Testis (tissue), 3 donors: Measurements from ENCODE around the gene SSNA1. TPM values are rescaled to one million over a fixed set of nuclear protein-coding genes. Genes with fewer than 3 reads are reported as not detected.

Source experiments
- DNase-seq: peaks from one replicate; pipeline ENCODE4 v3.0.0-alpha.2; 2019
- H3K27ac ChIP-seq, 2 donors: fragments of 200-600 bp; sonication (generic); one replicate each; pipeline ENCODE4 v1.5.1; 2019
- H3K27me3 ChIP-seq: fragments of 200-600 bp; sonication (generic); one replicate; pipeline ENCODE4 v1.5.1; 2019
- H3K36me3 ChIP-seq: fragments of 200-600 bp; sonication (generic); one replicate; pipeline ENCODE4 v1.5.1; 2017; ENCODE audit warnings: low read depth; ENCODE audit errors: missing control alignments
- H3K4me1 ChIP-seq: fragments of 200-600 bp; sonication (generic); one replicate; pipeline ENCODE4 v1.5.1; 2019
- H3K4me3 ChIP-seq, 2 donors: fragments of 200-600 bp; sonication (generic); one replicate each; pipeline ENCODE4 v1.5.1; 2017 to 2019
- H3K9me3 ChIP-seq: fragments of 200-600 bp; sonication (generic); one replicate; pipeline ENCODE4 v1.5.1; 2017
- POLR2A ChIP-seq: fragments of 450-650 bp; IDR thresholded peaks from one replicate; pipeline ENCODE4 v1.6.1; 2017; ENCODE audit warnings: antibody characterized with exemption, mild to moderate bottlenecking, moderate library complexity
- WGBS, 2 donors: methylation state at CpG; one replicate each; pipeline ENCODE4 v1.1.5; 2018; 5-methylcytosine and 5-hydroxymethylcytosine counted together
- intact Hi-C: fragments of 100-400 bp; cut with DNase I; formaldehyde crosslinking; loops from one replicate; pipeline ENCODE4 v1.15.1; 2023; ENCODE audit warnings: low total_unique reads
- polyA plus RNA-seq: library from polyadenylated mRNA; stranded (reverse); fragments of 350-450 nt; fragmentation: Illumina TruSeq; extraction: RNeasy Lipid Tissue Mini Kit (QIAGEN cat#74804); gene quantifications from one replicate; pipeline ENCODE4 v1.2.3, GENCODE V29; 2014; ENCODE audit warnings: low read depth, low replicate concordance; ENCODE audit not compliant: insufficient read depth
- total RNA-seq, 2 donors: library from RNA; depleted of rRNA; stranded (reverse); fragments of >200 nt; gene quantifications; one replicate each; pipeline ENCODE4 v1.2.3, GENCODE V29; 2016
- TF ChIP-seq, protein P1 (sequence below), 3 experiments: fragments of 450-650 bp in 2 of 3; fragments of 200-600 bp in 1 of 3; sonication (generic) in 1 of 3; IDR thresholded peaks; one replicate each; pipeline ENCODE4 v1.5.1; 2016 to 2019; ENCODE audit warnings: antibody characterized with exemption in 3 of 3, mild to moderate bottlenecking in 2 of 3, moderate library complexity in 1 of 3

Gene SSNA1
- total and polyA plus RNA-seq, 3 donors from 2014 or later, result 134 to 211 (median 137) TPM

- no peak for DNase-seq
- intact Hi-C loops, result no loop called here
Measured at GRCh38 chr9:137187386-137187785, 1.1 kb upstream of the SSNA1 start.

GRCh38 chr9:137188086-137188489, 388 bp upstream of the SSNA1 start:
- H3K4me1 ChIP-seq, result peaks cover 26% of the 10 kb centered on the region
- no peaks in the 10 kb centered on the region for H3K36me3 ChIP-seq
- 0 to 1% methylated on average over 16 to 31 of the region's 31 CpGs for WGBS, 2 donors
- H3K27me3 ChIP-seq, result no peaks in the 10 kb centered on the region
- H3K27ac ChIP-seq, result peak overlapping the region in 1 of 2 donors; percentile 86
- intact Hi-C loops, result no loop called here
- DNase-seq, result no peak
- no peak for TF ChIP-seq POLR2A
- TF ChIP-seq, protein P1, sequence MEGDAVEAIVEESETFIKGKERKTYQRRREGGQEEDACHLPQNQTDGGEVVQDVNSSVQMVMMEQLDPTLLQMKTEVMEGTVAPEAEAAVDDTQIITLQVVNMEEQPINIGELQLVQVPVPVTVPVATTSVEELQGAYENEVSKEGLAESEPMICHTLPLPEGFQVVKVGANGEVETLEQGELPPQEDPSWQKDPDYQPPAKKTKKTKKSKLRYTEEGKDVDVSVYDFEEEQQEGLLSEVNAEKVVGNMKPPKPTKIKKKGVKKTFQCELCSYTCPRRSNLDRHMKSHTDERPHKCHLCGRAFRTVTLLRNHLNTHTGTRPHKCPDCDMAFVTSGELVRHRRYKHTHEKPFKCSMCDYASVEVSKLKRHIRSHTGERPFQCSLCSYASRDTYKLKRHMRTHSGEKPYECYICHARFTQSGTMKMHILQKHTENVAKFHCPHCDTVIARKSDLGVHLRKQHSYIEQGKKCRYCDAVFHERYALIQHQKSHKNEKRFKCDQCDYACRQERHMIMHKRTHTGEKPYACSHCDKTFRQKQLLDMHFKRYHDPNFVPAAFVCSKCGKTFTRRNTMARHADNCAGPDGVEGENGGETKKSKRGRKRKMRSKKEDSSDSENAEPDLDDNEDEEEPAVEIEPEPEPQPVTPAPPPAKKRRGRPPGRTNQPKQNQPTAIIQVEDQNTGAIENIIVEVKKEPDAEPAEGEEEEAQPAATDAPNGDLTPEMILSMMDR (IDR thresholded peaks at IDR 0.05), result no peak
- no peaks in the 10 kb centered on the region for H3K9me3 ChIP-seq
- peak overlapping the region; percentile 96 to 98 for H3K4me3 ChIP-seq

More at GRCh38 chr9:137187386-137187785, 1.1 kb upstream of the SSNA1 start:
- H3K4me1 ChIP-seq, result peaks cover 26% of the 10 kb centered on the region
- H3K9me3 ChIP-seq, result no peaks in the 10 kb centered on the region
- no peak overlapping the region for H3K27ac ChIP-seq
- no peaks in the 10 kb centered on the region for H3K27me3 ChIP-seq
- no peaks in the 10 kb centered on the region for H3K36me3 ChIP-seq
- 52 to 76% methylated on average over 15 of the region's 15 CpGs for WGBS, 2 donors
- H3K4me3 ChIP-seq, result peak overlapping the region; percentile 96 to 98
- TF ChIP-seq, protein P1 (IDR thresholded peaks at IDR 0.05), result no peak
- no peak for TF ChIP-seq POLR2A

DNA sequence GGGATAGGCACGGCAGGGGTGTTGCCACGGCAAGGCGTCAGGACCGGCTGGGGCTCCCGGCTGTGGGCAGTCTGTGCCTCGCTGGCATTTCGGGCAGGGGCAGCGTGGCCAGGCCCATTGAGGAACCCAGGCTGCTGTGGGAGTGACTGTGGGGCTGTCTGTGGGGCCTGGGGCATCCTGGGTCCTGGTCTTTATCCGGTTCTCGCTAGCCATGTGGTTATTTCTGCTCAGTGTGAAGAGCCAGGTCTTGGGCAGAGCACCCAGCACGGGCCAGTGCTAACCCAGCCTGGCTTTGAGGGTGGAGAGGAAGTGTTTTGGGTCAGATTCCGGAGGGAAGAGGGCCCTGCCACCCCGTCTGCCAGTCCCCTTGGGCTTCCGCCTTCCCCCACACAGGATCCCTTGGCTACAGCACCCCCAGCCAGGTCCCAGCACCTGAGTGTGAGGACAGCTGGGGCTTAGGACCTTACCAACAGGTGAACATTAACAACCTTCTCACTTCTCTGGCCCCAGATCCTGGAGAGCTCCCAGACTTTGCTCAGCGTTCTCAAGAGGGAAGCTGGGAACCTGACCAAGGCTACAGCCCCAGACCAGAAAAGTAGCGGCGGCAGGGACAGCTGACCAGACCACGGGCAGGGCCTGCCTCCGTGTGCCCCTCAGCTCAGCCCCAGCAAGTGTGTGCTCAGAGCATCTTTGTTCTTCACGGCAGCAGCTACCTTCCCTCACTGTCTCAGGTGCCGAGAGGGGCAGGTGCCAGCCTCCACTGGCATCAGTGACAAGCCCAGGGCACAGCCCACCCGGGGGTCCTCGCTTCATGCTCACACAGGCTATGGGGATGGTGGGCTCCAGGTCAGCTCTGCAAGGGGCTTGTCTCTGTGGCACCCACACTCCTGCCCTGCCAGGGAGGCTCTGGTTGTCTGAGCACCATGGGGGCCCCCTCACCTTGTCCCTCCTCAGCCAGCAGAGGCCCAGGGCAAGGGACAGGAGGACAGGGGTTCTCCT, 1.1 kb downstream of the SSNA1 start:
- intact Hi-C loops, result no loop called here
- no peaks in the 10 kb centered on the region for H3K36me3 ChIP-seq
- DNase-seq, result no peak
- H3K4me1 ChIP-seq, result peaks cover 26% of the 10 kb centered on the region
- no peaks in the 10 kb centered on the region for H3K27me3 ChIP-seq
- TF ChIP-seq, protein P1 (IDR thresholded peaks at IDR 0.05), result no peak
- no peak for TF ChIP-seq POLR2A
- H3K27ac ChIP-seq, result peak overlapping the region; percentile 68 to 86
- no peaks in the 10 kb centered on the region for H3K9me3 ChIP-seq
- H3K4me3 ChIP-seq, result peak overlapping the region; percentile 96 to 98
- WGBS, 2 donors, result 33 to 40% methylated on average over 6 to 23 of the region's 23 CpGs

DNA sequence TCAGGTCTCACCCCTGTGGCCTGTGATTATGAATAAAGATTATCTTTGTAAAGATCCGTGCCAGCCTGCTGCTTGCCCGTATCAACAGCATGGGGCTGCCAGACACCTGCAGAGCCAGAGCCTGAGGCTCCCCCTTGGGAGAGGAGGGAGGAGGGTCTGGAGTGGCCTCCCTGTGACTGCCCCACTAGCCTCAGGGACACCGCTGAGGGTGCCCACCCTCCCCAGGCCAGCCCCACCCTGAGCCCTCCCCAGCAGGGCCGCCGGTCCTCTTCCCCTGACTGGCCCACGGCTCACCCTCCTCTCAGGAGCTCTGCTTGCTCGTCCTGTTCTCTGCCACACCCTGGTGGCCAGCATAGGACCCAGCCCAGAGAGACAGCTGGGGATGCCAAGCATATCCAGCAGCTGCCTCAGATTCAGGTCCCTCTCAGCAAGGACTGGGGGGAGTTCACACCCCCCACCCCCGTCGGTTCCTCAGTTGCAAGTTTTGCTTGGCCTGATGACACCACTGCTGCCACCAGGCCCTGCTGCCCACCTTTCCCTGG, 1.9 kb downstream of the SSNA1 start:
- Histone ChIP-seq H3K9me3 (no peaks in the 10 kb centered on the region), H3K4me3 (no peak overlapping the region), H3K27ac (no peak overlapping the region), H3K27me3 (no peaks in the 10 kb centered on the region), H3K36me3 (no peaks in the 10 kb centered on the region), H3K4me1 (peaks cover 26% of the 10 kb centered on the region)
- 71 to 76% methylated on average over 9 of the region's 9 CpGs for WGBS, 2 donors
- TF ChIP-seq, protein P1 (IDR thresholded peaks at IDR 0.05), result no peak
- TF ChIP-seq POLR2A, result no peak
- DNase-seq, result no peak
- intact Hi-C loops, result no loop called here
